ENCODE data around the gene LIN7C.

DNA sequence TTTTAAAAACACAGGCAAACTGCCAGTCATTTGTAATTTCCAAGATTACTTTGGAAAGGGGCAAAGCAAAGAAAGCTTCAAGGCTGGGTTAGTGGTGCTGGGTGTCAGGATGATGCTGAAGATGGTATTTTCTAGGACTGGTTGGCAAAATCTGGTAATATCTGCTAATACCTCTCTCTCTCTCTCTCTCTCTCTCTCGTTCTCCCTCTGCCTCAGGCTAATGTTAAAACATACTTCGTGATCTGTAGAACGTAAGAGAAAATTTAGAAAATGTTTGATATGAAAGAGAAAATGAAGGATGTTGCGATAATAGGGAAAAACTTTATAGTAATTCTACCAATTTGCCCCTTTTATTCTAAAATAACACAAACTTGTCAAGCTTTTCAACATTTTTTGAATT is 24.6 kb downstream of the LIN7C start:
- TF ChIP-seq CTCF (conservative IDR thresholded peaks at IDR 0.05; ENCODE audit: low read depth, low read length) (no peak), EZH2 (IDR thresholded peaks at IDR 0.05; ENCODE audit: borderline replicate concordance, low read depth, low read length, poor library complexity, severe bottlenecking) (no peak)

All from A673 (cell line).